Pancreas (tissue), 10 donors: ENCODE data around the gene CC2D1A. TPM values are rescaled to one million over a fixed set of nuclear protein-coding genes. Genes with fewer than 3 reads are reported as not detected.
A peak's percentile ranks its signal among the peaks of the same experiment; 100 is the strongest.

ENCODE experiments used
- ATAC-seq, 4 donors: fragments of 200-7000 bp; cut with Tn5 transposase; one replicate each; pipeline versions ENCODE4 v1.8.0 to v1.9.1; 2020; ENCODE audit warnings: mild to moderate bottlenecking in 4 of 4, moderate library complexity in 4 of 4
- DNase-seq, 6 donors: peaks; one replicate each; pipeline ENCODE4 v3.0.0-alpha.2; 2020
- FAIRE-seq: peaks from 2 replicates; lab custom pipeline; 2012; peaks lifted over from hg19 to GRCh38; lab: Jason Lieb, UNC
- H3K27ac ChIP-seq, 4 donors: fragments of 200-600 bp; sonication (generic); 1 replicate in 3 of 4; 2 replicates in 1 of 4; pipeline versions ENCODE4 v1.5.0 to v1.8.0; 2020
- H3K27me3 ChIP-seq, 4 donors: fragments of 200-600 bp; one replicate each; pipeline ENCODE4 v1.8.0; 2021
- H3K36me3 ChIP-seq, 3 donors: fragments of 200-600 bp; sonication (generic) in 1 of 3; one replicate each; pipeline versions ENCODE4 v1.5.0 to v1.8.0; 2020 to 2021
- H3K4me1 ChIP-seq, 3 donors: fragments of 200-600 bp; one replicate each; pipeline ENCODE4 v1.8.0; 2021
- H3K4me3 ChIP-seq, 4 donors: fragments of 200-600 bp; sonication (generic) in 2 of 4; one replicate each; pipeline versions ENCODE4 v1.5.0 to v1.8.0; 2020 to 2021
- H3K9me3 ChIP-seq, 4 donors: fragments of 200-600 bp; one replicate each; pipeline ENCODE4 v1.8.0; 2021
- CTCF ChIP-seq, 4 donors: fragments of 200-600 bp; sonication (generic) in 3 of 4; IDR thresholded peaks; one replicate each; pipeline versions ENCODE4 v1.5.0 to v1.8.0; 2021; ENCODE audit warnings: antibody characterized with exemption in 4 of 4
- WGBS, 2 donors: extraction: QIAGEN DNeasy Blood & Tissue Kit; methylation state at CpG; one replicate each; pipeline ENCODE4 v1.1.7; 2013; 5-methylcytosine and 5-hydroxymethylcytosine counted together
- intact Hi-C, 3 donors: fragments of 100-400 bp; cut with DNase I; formaldehyde crosslinking; loops; one replicate each; pipeline versions ENCODE4 v1.11.1 to v1.14.2; 2022
- polyA plus RNA-seq, 2 donors: library from polyadenylated mRNA; stranded (reverse); fragments of 200-250 nt; gene quantifications; one replicate each; pipeline ENCODE4 v1.2.3, GENCODE V29; 2013
- total RNA-seq, 6 donors: library from RNA; stranded (reverse); fragmentation: NEBNext Ultra II Directional in 4 of 6; extraction: Animal tissue kit (Norgen Biotek cat#: 25700) in 4 of 6; gene quantifications; one replicate each; pipeline versions ENCODE4 v1.2.1 to v1.2.4, GENCODE V29; 2021 to 2023
- donor health status: healthy with polysubstance abuse.
- donor health status: DM: no; HTN: no; CAD: no; lungs with moderate emphysema.
- donor health status: DM: no; HTN: no; CAD: no.
- donor health status: control.
- donor health status: control.
- donor health status: Bipolar disorder and iron deficiency.
- donor health status: DM: yes; HTN: yes; CAD: no.
- donor health status: DM: no; HTN: no; CAD: no.
- donor health status: DM: no; HTN: no; CAD: no.
- donor health status: DM: yes; HTN: yes; CAD: no.

Gene CC2D1A
- total and polyA plus RNA-seq, 8 donors = 23.0 to 78.6 (median 27.2) TPM

GRCh38 chr19:13923194-13923987, 17.4 kb downstream of the CC2D1A start:
- ATAC-seq (no peak), DNase-seq (peak in 1 of 6 donors; percentile 68), FAIRE-seq (no peak)
- Histone ChIP-seq H3K27me3 (no peaks in the 10 kb centered on the region), H3K36me3 (peaks cover 0 to 66% (median 30%) of the 10 kb centered on the region in 3 donors), H3K4me3 (no peak overlapping the region), H3K9me3 (no peaks in the 10 kb centered on the region), H3K4me1 (no peaks in the 10 kb centered on the region), H3K27ac (no peak overlapping the region)
- no peak for TF ChIP-seq CTCF (IDR thresholded peaks at IDR 0.05)
- intact Hi-C loops = no loop called here
- WGBS, 2 donors = 93 to 96% methylated on average over 28 of the region's 28 CpGs

GRCh38 chr19:13926010-13926409, 20.0 kb downstream of the CC2D1A start:
- WGBS, 2 donors = 83 to 86% methylated on average over 4 of the region's 4 CpGs
- intact Hi-C loops = no loop called here
- Histone ChIP-seq H3K9me3 (no peaks in the 10 kb centered on the region), H3K4me1 (no peaks in the 10 kb centered on the region), H3K36me3 (peaks cover 0 to 41% (median 18%) of the 10 kb centered on the region in 3 donors), H3K4me3 (no peak overlapping the region), H3K27me3 (no peaks in the 10 kb centered on the region), H3K27ac (no peak overlapping the region)
- FAIRE-seq (no peak), ATAC-seq (no peak), DNase-seq (no peak)
- no peak for TF ChIP-seq CTCF (IDR thresholded peaks at IDR 0.05)

- FAIRE-seq = no peak
- H3K4me1 ChIP-seq = no peaks in the 10 kb centered on the region
- no peak for DNase-seq
- intact Hi-C loops = no loop called here
- no peaks in the 10 kb centered on the region for H3K27me3 ChIP-seq
- no peak overlapping the region for H3K4me3 ChIP-seq
- H3K9me3 ChIP-seq = no peaks in the 10 kb centered on the region
- TF ChIP-seq CTCF (IDR thresholded peaks at IDR 0.05) = no peak
- no peak overlapping the region for H3K27ac ChIP-seq
- 90 to 95% methylated on average over 8 of the region's 8 CpGs for WGBS, 2 donors
- H3K36me3 ChIP-seq = peaks cover 0 to 34% (median 11%) of the 10 kb centered on the region in 3 donors
- ATAC-seq = no peak
Observed at GRCh38 chr19:13926715-13927114, 20.7 kb downstream of the CC2D1A start.

- intact Hi-C loops = no loop called here
- H3K4me1 ChIP-seq = no peaks in the 10 kb centered on the region
- DNase-seq (peak in 1 of 6 donors; percentile 65), FAIRE-seq (no peak), ATAC-seq (no peak)
- WGBS, 2 donors = 89 to 92% methylated on average over 12 of the region's 12 CpGs
- H3K27me3 ChIP-seq = no peaks in the 10 kb centered on the region
- H3K27ac ChIP-seq = no peak overlapping the region
- H3K9me3 ChIP-seq = no peaks in the 10 kb centered on the region
- H3K4me3 ChIP-seq = no peak overlapping the region
- H3K36me3 ChIP-seq = peaks cover 0 to 12% (median 0%) of the 10 kb centered on the region in 3 donors
- no peak for TF ChIP-seq CTCF (IDR thresholded peaks at IDR 0.05)
Observed at GRCh38 chr19:13929340-13929739, 23.3 kb downstream of the CC2D1A start.

- H3K4me3 ChIP-seq = no peak overlapping the region
- FAIRE-seq = no peak
- no peak for ATAC-seq
- peak in 1 of 6 donors; percentile 69 for DNase-seq
- TF ChIP-seq CTCF (IDR thresholded peaks at IDR 0.05) = no peak
- no peak overlapping the region for H3K27ac ChIP-seq
- no peaks in the 10 kb centered on the region for H3K9me3 ChIP-seq
- H3K4me1 ChIP-seq = no peaks in the 10 kb centered on the region
- intact Hi-C loops = no loop called here
- 88 to 91% methylated on average over 15 to 17 of the region's 17 CpGs for WGBS, 2 donors
- H3K36me3 ChIP-seq = peaks cover 0 to 8% (median 0%) of the 10 kb centered on the region in 3 donors
- no peaks in the 10 kb centered on the region for H3K27me3 ChIP-seq
Observed at GRCh38 chr19:13929956-13930355, 24.0 kb downstream of the CC2D1A start.
